ENCODE results near the gene SH2D6.
"Not testable (repeated sequence)": the region's sequence is repeated elsewhere in the genome, so short reads cannot be mapped to it uniquely, and the experiment has no call there.

Gene SH2D6

DNA sequence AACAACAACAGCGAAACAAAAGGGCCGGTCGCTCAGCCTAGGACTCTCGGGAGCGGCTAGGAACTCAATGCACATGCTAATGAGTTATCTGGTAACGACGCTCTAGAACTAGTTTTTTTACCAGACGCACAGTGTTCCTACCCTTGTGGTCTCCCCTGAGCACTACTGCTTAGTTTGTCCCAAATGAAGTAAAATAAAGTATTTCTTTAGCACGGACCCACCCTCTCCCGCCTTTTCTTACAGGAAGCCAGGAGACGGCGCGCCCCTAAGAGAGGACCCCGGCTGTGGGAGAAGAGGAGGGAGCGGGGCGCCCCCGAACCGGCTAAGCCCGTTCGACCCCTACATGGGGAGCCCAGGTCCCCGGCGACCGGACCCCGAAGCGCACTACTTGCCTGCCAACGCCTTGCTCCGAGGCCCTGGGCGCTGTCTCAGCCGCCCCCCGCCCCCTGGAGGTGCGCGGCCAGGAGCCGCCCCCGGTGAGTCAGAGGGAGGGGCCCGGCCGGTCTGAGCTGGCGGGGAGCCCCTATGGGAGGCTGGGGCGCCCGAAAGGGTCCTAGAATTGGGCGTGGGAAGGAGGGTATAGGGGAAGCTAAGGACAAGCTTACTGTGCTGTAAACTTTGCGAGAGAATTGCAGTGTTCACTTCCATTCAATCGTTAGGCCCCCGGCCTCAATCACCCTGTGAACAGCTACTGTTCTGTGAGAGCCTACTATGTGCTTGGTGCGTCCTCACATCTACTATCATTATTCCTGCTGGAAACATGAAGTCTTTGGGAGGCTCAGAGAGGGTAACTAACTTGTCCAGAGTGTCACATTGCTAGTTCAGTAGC lies 4.7 kb upstream of the SH2D6 start:
- ChIA-PET POLR2A (ENCODE audit: low non-redundant PET) (interaction anchor here (0.9 kb wide), 1 partner anchor 125 kb away, joined by 7 read pairs; the partner anchor contains the start of gene MAT2A), CTCF (interaction anchor here (0.5 to 1.4 kb wide), 5 partner anchors 132 to 174 kb away, joined by 3 to 6 read pairs (median 4); no protein-coding TSS in a partner anchor)
- TF ChIP-seq, protein P1, sequence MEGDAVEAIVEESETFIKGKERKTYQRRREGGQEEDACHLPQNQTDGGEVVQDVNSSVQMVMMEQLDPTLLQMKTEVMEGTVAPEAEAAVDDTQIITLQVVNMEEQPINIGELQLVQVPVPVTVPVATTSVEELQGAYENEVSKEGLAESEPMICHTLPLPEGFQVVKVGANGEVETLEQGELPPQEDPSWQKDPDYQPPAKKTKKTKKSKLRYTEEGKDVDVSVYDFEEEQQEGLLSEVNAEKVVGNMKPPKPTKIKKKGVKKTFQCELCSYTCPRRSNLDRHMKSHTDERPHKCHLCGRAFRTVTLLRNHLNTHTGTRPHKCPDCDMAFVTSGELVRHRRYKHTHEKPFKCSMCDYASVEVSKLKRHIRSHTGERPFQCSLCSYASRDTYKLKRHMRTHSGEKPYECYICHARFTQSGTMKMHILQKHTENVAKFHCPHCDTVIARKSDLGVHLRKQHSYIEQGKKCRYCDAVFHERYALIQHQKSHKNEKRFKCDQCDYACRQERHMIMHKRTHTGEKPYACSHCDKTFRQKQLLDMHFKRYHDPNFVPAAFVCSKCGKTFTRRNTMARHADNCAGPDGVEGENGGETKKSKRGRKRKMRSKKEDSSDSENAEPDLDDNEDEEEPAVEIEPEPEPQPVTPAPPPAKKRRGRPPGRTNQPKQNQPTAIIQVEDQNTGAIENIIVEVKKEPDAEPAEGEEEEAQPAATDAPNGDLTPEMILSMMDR (conservative IDR thresholded peaks at IDR 0.05; ENCODE audit: low read depth): no peak
- peak; percentile 79 for DNase-seq (ENCODE audit: low spot score)
- peak overlapping the region; percentile 95 for H3K27ac ChIP-seq

DNA sequence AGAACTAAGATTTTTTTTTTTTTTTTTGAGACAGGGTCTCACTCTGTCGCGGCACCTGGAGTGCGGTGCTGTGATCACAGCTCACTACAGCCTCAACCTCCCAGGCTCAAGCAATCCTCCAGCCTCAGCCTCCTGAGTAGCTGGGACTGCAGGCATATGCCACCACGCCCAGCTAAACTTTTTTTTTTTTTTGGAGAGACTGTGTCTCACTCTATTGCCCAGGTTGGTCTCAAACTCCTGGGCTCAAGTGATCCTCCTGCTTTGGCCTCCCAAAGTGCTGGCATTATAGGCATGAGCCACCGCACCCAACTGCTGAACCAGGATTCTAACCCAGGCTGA lies 4.1 kb upstream of the SH2D6 start:
- DNase-seq (ENCODE audit: low spot score): not testable (repeated sequence)
- ChIA-PET POLR2A (ENCODE audit: low non-redundant PET) (interaction anchor here (0.9 kb wide), 1 partner anchor 124 kb away, joined by 7 read pairs; the partner anchor contains the start of gene MAT2A), CTCF (interaction anchor here (0.5 to 1.4 kb wide), 2 partner anchors 131 to 138 kb away, joined by 3 to 4 read pairs; no protein-coding TSS in a partner anchor)
- peak overlapping the region; percentile 95 for H3K27ac ChIP-seq

DNA sequence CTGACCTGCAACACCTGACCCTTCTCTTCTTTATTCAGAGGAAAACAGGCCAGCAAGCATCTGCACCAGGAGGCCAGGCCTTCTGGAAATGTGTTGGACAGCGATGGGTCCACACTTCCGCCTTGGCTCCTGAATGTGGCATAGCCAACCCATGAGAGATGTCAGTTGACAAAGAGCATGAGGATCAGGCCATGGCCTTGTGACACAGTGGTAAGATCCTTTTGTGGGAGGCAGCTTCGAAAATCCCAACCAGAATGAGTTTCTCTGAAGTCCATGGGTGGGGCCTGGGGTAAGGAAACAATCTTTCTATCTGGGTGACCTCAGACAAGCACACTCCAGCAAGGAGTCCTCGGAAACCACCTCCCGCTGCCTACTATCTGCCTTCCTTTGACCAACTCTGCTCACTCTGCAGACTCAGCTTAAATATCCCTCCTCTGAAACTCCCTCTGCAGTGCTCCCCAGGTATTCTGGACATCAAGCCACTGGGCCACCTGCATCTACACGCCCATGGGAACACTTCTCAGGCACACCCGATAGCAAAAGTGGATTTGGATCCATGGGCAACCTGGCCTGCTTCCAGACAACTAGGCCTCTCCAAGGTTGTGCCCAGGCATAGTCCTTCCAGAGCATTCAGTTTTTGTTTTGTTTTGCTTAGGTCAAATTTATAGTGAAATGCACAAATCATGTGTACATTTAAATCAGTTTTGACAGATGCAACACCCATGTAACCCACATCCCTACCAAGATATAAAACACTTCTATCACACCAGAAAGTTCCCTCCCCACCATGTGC lies 3.6 kb upstream of the SH2D6 start:
- TF ChIP-seq, protein P1 (conservative IDR thresholded peaks at IDR 0.05; ENCODE audit: low read depth): no peak
- ChIA-PET CTCF (interaction anchor here (1.4 kb wide), 1 partner anchor 137 kb away, joined by 4 read pairs; no protein-coding TSS in a partner anchor), POLR2A (ENCODE audit: low non-redundant PET) (interaction anchor here (0.9 kb wide), 1 partner anchor 124 kb away, joined by 7 read pairs; the partner anchor contains the start of gene MAT2A)
- no peak for DNase-seq (ENCODE audit: low spot score)
- H3K27ac ChIP-seq: peak overlapping the region; percentile 95

DNA sequence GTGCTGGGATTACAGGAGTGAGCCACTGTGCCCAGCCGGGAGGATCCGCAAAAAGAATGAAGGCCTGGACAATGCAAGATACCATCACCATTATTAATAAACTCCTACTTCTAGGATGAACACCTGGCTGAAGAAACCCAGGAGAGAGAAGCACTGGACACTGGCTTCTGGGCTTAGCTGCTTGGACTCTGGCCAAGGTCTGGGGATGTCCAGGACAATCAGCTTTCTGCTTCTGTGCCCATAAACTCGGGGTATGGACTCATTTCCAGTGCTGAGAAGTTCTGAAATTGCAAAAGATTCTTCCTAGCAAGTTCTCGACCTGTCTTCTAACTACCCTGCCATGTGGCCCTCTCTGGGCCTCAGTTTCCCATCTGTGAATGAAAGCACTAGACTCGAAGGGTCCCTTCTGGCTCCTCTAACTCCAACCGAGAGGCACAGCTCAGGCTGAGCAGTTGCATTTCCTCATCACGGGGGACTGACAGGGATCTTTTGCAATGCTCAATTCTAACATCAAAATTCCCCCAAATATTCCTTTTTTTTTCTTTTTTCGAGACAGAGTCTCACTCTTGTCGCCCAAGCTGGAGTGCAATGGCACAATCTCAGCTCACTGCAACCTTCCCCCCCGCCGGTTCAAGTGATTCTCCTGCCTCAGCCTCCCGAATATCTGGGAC lies 2.4 kb upstream of the SH2D6 start:
- ChIA-PET POLR2A (ENCODE audit: low non-redundant PET) (interaction anchor here (0.7 to 1.1 kb wide), 2 partner anchors 13 to 122 kb away, joined by 3 to 4 read pairs; no protein-coding TSS in a partner anchor), CTCF (no interaction called here)
- peak overlapping the region; percentile 95 for H3K27ac ChIP-seq
- no peak for DNase-seq (ENCODE audit: low spot score)
- TF ChIP-seq, protein P1 (conservative IDR thresholded peaks at IDR 0.05; ENCODE audit: low read depth): no peak

DNA sequence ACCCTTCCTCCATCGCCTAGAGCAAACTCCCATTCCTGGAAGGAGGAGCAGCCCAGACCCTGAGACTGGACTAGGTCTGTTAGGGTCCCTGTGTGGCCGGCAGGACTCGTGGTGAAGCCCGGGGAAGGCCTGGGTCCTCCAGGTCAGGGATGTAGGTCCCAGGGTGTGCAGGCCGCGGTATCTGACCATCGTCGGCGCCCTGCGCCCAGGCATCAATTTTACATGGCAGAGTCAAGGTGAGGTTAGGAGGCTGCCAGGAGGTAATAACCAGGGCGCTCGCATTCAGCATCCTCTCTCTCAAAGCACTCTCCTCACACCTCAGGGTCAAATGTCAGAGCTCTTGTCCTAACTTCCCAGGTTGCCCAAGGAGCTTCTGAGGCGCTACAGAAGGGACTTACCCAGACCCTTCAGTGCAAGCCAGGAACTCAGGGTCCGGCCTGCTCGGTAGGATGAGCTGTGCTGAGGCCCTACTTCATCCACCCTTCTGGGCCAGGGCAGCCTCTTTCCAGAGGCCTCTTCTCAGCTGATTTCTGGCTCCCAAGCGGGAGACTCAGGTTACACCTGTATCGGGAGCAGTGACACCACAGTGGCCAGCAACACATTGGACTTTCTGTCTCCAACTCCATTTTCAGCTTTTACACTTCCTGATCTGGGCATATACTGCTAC lies 628 bp downstream of the SH2D6 start:
- TF ChIP-seq, protein P1 (conservative IDR thresholded peaks at IDR 0.05; ENCODE audit: low read depth): no peak
- ChIA-PET CTCF (interaction anchor here (0.6 to 3.5 kb wide), 6 partner anchors 18 to 172 kb away, joined by 3 to 40 read pairs (median 5); partner anchors contain the start of gene MAT2A), POLR2A (ENCODE audit: low non-redundant PET) (interaction anchor here (0.6 to 1.3 kb wide), 7 partner anchors 10 to 189 kb away, joined by 3 to 9 read pairs (median 3); partner anchors contain the start of genes MAT2A and VAMP8)
- no peak for DNase-seq (ENCODE audit: low spot score)
- peak overlapping the region; percentile 95 for H3K27ac ChIP-seq

Measured in RWPE1 (cell line).